ENCODE data around the gene COL6A1. TPM values are rescaled to one million over a fixed set of nuclear protein-coding genes. Genes with fewer than 3 reads are reported as not detected.

COL6A1 gene
- total and polyA plus RNA-seq, 2 experiments from 2014 or later: 245 to 605 TPM

DNA sequence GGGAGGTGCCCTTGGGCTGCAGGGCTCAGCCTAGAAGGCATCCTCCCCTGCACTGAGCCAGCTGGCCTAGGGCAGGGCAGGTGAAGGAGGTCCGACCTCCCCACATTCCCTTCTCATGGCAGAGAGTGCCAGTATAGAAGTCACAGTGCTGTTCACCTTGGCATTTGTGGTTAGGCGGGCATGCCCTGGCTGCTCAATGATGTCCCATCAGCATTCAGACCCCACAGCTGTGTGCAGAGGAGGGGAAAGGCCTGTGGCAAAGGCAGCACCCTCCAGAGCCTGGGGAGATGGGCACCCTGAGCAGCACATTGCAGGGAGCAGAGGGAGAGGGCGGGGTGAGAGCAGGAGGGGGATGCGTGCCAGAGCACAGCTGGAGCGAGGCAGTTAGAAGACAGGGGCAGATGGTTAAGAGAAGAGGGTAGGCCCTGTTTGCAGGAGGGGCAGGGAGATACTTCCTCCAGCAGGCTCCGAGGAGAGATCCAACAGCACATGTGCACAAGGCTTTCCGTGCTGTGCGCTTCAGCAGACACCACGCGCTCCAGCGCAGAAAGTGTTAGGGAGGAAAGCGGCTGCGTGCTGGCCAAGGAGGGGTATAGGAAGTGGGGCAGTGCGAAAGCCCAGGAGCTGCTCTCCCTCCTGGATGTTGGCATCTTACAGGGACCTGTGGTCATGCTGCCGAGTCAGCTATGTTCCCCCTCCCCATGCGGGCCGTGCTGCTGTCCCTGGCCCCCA is 43.7 kb upstream of the COL6A1 start:
- H3K27me3 ChIP-seq: no peaks in the 10 kb centered on the region
- no peaks in the 10 kb centered on the region for H3K36me3 ChIP-seq
- H3K4me3 ChIP-seq: no peak overlapping the region
- H3K27ac ChIP-seq: no peak overlapping the region
- H3K9me3 ChIP-seq (ENCODE audit: low read depth): no peaks in the 10 kb centered on the region
- TF ChIP-seq, protein P1, sequence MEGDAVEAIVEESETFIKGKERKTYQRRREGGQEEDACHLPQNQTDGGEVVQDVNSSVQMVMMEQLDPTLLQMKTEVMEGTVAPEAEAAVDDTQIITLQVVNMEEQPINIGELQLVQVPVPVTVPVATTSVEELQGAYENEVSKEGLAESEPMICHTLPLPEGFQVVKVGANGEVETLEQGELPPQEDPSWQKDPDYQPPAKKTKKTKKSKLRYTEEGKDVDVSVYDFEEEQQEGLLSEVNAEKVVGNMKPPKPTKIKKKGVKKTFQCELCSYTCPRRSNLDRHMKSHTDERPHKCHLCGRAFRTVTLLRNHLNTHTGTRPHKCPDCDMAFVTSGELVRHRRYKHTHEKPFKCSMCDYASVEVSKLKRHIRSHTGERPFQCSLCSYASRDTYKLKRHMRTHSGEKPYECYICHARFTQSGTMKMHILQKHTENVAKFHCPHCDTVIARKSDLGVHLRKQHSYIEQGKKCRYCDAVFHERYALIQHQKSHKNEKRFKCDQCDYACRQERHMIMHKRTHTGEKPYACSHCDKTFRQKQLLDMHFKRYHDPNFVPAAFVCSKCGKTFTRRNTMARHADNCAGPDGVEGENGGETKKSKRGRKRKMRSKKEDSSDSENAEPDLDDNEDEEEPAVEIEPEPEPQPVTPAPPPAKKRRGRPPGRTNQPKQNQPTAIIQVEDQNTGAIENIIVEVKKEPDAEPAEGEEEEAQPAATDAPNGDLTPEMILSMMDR (IDR thresholded peaks at IDR 0.05; ENCODE audit: low read depth, low read length): no peak
- H3K4me1 ChIP-seq (ENCODE audit: low read depth): no peaks in the 10 kb centered on the region
- DNase-seq (ENCODE audit: low read depth in 1 of 2, low spot score in 1 of 2): no peak

GRCh38 chr21:45938453-45938755 is 43.2 kb upstream of the COL6A1 start:
- no peak for DNase-seq (ENCODE audit: low read depth in 1 of 2, low spot score in 1 of 2)
- TF ChIP-seq, protein P1 (IDR thresholded peaks at IDR 0.05; ENCODE audit: low read depth, low read length): no peak
- Histone ChIP-seq H3K9me3 (ENCODE audit: low read depth) (no peaks in the 10 kb centered on the region), H3K27me3 (no peaks in the 10 kb centered on the region), H3K36me3 (no peaks in the 10 kb centered on the region), H3K27ac (no peak overlapping the region), H3K4me3 (no peak overlapping the region), H3K4me1 (ENCODE audit: low read depth) (no peaks in the 10 kb centered on the region)

- H3K36me3 ChIP-seq: no peaks in the 10 kb centered on the region
- H3K4me3 ChIP-seq: no peak overlapping the region
- no peaks in the 10 kb centered on the region for H3K4me1 ChIP-seq (ENCODE audit: low read depth)
- H3K9me3 ChIP-seq (ENCODE audit: low read depth): no peaks in the 10 kb centered on the region
- TF ChIP-seq, protein P1 (IDR thresholded peaks at IDR 0.05; ENCODE audit: low read depth, low read length): no peak
- no peak for DNase-seq (ENCODE audit: low read depth in 1 of 2, low spot score in 1 of 2)
- no peak overlapping the region for H3K27ac ChIP-seq
- no peaks in the 10 kb centered on the region for H3K27me3 ChIP-seq
Observed at GRCh38 chr21:45938811-45939520, 42.6 kb upstream of the COL6A1 start.

GRCh38 chr21:45939521-45940045 is 42.0 kb upstream of the COL6A1 start:
- Histone ChIP-seq H3K9me3 (ENCODE audit: low read depth) (no peaks in the 10 kb centered on the region), H3K36me3 (no peaks in the 10 kb centered on the region), H3K4me3 (no peak overlapping the region), H3K4me1 (ENCODE audit: low read depth) (no peaks in the 10 kb centered on the region), H3K27ac (no peak overlapping the region), H3K27me3 (no peaks in the 10 kb centered on the region)
- no peak for DNase-seq (ENCODE audit: low read depth in 1 of 2, low spot score in 1 of 2)
- TF ChIP-seq, protein P1 (IDR thresholded peaks at IDR 0.05; ENCODE audit: low read depth, low read length): no peak

- no peaks in the 10 kb centered on the region for H3K27me3 ChIP-seq
- no peaks in the 10 kb centered on the region for H3K36me3 ChIP-seq
- TF ChIP-seq, protein P1 (IDR thresholded peaks at IDR 0.05; ENCODE audit: low read depth, low read length): no peak
- no peaks in the 10 kb centered on the region for H3K4me1 ChIP-seq (ENCODE audit: low read depth)
- H3K27ac ChIP-seq: no peak overlapping the region
- no peak overlapping the region for H3K4me3 ChIP-seq
- no peaks in the 10 kb centered on the region for H3K9me3 ChIP-seq (ENCODE audit: low read depth)
- no peak for DNase-seq (ENCODE audit: low read depth in 1 of 2, low spot score in 1 of 2)
Observed at GRCh38 chr21:45940091-45940490, 41.5 kb upstream of the COL6A1 start.

All from cardiac muscle cell (in vitro differentiated cells and primary cell).